AG08396 (cell line): Measurements from ENCODE around the gene FAM229B.
"Not testable (repeated sequence)": the region's sequence is repeated elsewhere in the genome, so short reads cannot be mapped to it uniquely, and the experiment has no call there.

ENCODE experiments used
- DNase-seq: peaks from one replicate; pipeline ENCODE4 v3.0.0; 2012; ENCODE audit warnings: low spot score, mixed read lengths

The FAM229B gene

GRCh38 chr6:112087136-112087911 is at the start of gene FAM229B, which contains the start of gene TUBE1:
Gene FAM229B (plus strand): TSS chr6:112087591. CDS start chr6:112099284, 11,693 bp downstream.
Gene TUBE1 (minus strand): TSS chr6:112087482. CDS start chr6:112087434, 48 bp downstream.
- peak; percentile 87 for DNase-seq

- peak; percentile 82 for DNase-seq
Measured at GRCh38 chr6:112037783-112038216, 49.6 kb upstream of the FAM229B start.

GRCh38 chr6:112038268-112038667 is 49.1 kb upstream of the FAM229B start:
- no peak for DNase-seq

- no peak for DNase-seq
Measured at GRCh38 chr6:112038756-112039430, 48.5 kb upstream of the FAM229B start.

GRCh38 chr6:112039431-112039770 is 48.0 kb upstream of the FAM229B start:
- DNase-seq, result no peak

GRCh38 chr6:112040956-112041355 is 46.4 kb upstream of the FAM229B start:
- no peak for DNase-seq

- DNase-seq, result no peak
Measured at GRCh38 chr6:112041535-112041934, 45.9 kb upstream of the FAM229B start.

- peak; percentile 90 for DNase-seq
Measured at GRCh38 chr6:112043032-112044007, 44.1 kb upstream of the FAM229B start.

GRCh38 chr6:112044196-112044595 is 43.2 kb upstream of the FAM229B start:
- DNase-seq, result no peak

GRCh38 chr6:112044856-112045255 is 42.5 kb upstream of the FAM229B start:
- peak; percentile 65 for DNase-seq

GRCh38 chr6:112047523-112047922 is 39.9 kb upstream of the FAM229B start:
- DNase-seq, result not testable (repeated sequence)

GRCh38 chr6:112049026-112049799 is 38.2 kb upstream of the FAM229B start:
- no peak for DNase-seq

- DNase-seq, result no peak
Measured at GRCh38 chr6:112049996-112050395, 37.4 kb upstream of the FAM229B start.

- DNase-seq, result no peak
Measured at GRCh38 chr6:112050429-112050828, 37.0 kb upstream of the FAM229B start.

- not testable (repeated sequence) for DNase-seq
Measured at GRCh38 chr6:112051251-112051740, 36.1 kb upstream of the FAM229B start.

GRCh38 chr6:112054001-112054400 is 33.4 kb upstream of the FAM229B start, which contains the start of gene CCN6:
Gene CCN6 (plus strand): TSS chr6:112054104. CDS start chr6:112054358, 254 bp downstream.
- DNase-seq, result no peak

GRCh38 chr6:112054555-112055190 is 32.7 kb upstream of the FAM229B start:
- no peak for DNase-seq

- DNase-seq, result no peak
Measured at GRCh38 chr6:112058243-112059032, 29.0 kb upstream of the FAM229B start.

- no peak for DNase-seq
Measured at GRCh38 chr6:112061605-112062004, 25.8 kb upstream of the FAM229B start.

- no peak for DNase-seq
Measured at GRCh38 chr6:112062966-112063365, 24.4 kb upstream of the FAM229B start.
